GM10266 (cell line): ENCODE measurements around the gene C19orf47.

Source experiments
- DNase-seq: peaks from one replicate; pipeline ENCODE4 v3.0.0; 2012; ENCODE audit errors: extremely low spot score
- CTCF ChIP-seq: IDR thresholded peaks from 2 replicates; pipeline ENCODE4 v1.5.1; 2012; ENCODE audit warnings: mild to moderate bottlenecking, low read depth; ENCODE audit not compliant: control insufficient read depth, insufficient read depth; ENCODE audit errors: missing control alignments

Gene C19orf47

GRCh38 chr19:40348125-40348913 lies at the start of gene C19orf47, which contains the start of gene PLD3:
TSS of gene C19orf47 (minus strand) at chr19:40348397. CDS start at chr19:40341857, 6,540 bp downstream.
TSS of gene PLD3 (plus strand) at chr19:40348695. CDS start at chr19:40366484, 17,789 bp downstream.
- peak; percentile 100 for DNase-seq
- TF ChIP-seq CTCF, result no peak

- no peak for TF ChIP-seq CTCF
- DNase-seq, result no peak
Measured at GRCh38 chr19:40397568-40397906, 49.3 kb upstream of the C19orf47 start.

DNA sequence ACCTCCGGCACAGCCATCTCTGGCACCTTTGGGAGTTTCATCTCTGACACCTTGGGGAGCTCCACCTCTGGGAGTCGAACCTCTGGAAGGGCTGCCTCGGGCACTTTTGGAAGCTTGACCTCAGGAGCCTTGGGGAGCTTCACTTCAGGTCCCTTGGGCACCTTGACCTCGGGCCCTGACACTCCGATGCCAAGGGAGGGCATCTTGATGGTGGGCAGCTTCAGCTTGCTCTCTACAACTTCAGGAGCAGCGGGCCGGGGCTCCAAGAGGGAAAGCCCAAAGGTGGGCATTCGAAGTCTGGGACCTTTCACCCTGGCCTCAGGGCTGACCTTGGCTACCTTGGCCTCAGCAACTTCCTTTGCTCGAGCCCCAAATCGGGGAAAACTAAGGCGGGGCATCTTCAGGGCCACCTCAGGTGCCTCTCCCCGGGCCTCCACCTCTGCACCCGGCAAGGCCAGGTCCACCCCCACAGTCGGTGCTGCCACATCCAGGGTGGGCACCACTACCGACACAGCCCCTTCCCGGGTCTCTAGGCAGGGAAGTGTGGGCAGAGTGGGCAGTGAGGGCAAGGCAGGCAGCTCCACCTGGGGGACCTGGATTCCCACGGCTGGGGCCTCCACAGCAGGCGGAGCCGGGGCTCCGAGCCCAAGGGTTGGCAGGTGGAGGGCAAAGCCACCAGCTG lies 48.8 kb upstream of the C19orf47 start:
- no peak for TF ChIP-seq CTCF

DNA sequence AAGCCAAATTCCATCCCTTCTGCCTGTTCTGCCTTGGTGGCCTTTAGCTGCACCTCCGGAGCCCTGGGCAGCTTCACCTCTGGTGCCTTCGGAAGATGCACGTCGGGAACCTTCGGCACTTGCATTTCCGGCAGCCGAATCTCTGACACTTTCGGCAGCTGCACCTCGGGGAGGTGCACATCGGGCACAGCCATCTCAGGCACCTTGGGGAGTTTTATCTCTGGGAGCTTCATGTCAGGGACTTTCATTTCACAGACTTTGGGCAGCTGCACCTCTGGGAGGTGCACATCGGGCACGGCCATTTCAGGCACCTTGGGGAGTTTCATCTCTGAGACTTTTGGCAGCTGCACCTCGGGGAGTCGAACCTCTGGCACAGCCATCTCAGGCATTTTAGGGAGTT lies 47.8 kb upstream of the C19orf47 start:
- no peak for DNase-seq
- no peak for TF ChIP-seq CTCF

More for the DNA sequence above, 48.8 kb upstream of the C19orf47 start:
- no peak for DNase-seq

DNA sequence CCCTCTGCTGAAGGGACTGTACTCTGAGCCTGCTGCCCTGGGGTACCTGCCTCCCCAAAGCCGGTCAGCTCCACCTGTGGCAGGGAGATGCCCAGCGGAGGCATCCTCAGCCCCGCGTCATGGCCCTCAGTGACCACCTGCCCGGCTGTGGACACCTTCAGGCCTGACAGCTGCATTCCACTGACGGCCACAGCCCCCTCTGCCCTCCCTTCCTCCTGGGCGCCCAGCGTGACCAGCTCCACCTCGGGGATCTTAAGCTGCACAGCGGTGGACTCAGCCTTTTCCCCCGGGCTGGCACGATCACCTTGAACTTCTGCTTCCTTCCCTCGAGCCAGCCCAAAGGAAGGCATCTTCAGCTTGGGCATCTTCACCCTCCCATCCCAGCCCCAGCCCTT lies 46.6 kb upstream of the C19orf47 start:
- no peak for DNase-seq

DNA sequence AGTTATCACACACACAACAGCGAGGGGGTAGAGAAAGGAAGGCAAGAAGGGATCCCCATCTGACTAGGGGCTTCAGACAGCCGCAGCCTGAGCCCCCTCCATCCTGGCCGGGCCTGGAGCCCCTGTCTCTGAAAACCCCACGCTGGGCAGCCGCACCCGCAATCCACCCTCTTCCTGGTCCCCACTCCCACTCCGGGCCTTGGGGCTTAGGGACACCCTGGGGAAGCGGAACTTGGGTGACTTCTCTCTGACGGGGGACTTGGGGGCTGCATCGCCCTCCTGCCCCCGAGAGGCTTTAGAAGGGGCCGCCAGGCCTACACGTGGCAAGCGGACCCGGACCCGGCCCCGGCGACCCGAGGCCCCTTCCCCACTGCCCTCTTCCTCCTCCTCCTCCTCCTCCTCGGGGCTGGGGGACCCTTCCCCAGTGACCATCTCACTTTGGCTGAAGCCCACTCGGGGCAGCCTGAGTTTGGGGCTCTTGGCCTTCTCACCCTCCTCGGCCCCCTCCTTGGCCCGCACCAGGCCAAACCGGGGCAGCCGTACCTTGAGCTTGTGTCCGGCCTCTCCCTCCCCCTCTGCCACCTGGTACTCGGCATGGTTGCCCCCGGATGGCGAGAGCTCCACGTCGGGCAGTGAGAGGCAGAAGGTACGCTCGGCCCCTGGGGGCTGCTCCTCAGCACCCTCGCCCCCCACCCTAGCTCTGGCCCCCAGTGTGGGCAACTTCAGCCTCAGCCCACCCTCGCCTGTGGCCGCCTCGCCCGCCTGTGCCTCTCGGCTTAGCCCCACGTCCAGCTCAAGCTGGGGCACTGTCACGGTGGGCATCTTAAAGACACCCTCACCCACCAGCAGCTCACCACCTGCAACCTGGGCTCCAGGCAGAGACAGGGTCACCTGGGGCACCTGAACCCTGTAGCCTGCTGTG lies 46.0 kb upstream of the C19orf47 start:
- no peak for TF ChIP-seq CTCF
- DNase-seq, result no peak

More for the DNA sequence above, 46.6 kb upstream of the C19orf47 start:
- TF ChIP-seq CTCF, result no peak
